Left lung (tissue), 10 donors: Measurements from ENCODE around the gene GALNT16. TPM values are rescaled to one million over a fixed set of nuclear protein-coding genes. Genes with fewer than 3 reads are reported as not detected.

Experiments
- ATAC-seq: fragments of 200-7000 bp; cut with Tn5 transposase; one replicate; pipeline ENCODE4 v1.9.1; 2020; ENCODE audit warnings: moderate library complexity
- DNase-seq, 4 donors: peaks; one replicate each; pipeline ENCODE4 v3.0.0-alpha.2; 2013 to 2020
- H3K27ac ChIP-seq, 2 donors: fragments of 200-600 bp; sonication (generic) in 1 of 2; one replicate each; pipeline versions ENCODE4 v1.5.0 to v1.8.0; 2020 to 2021
- H3K27me3 ChIP-seq, 2 donors: fragments of 200-600 bp; sonication (generic) in 1 of 2; one replicate each; pipeline versions ENCODE4 v1.5.0 to v1.8.0; 2020 to 2021
- H3K36me3 ChIP-seq, 2 donors: fragments of 200-600 bp; sonication (generic) in 1 of 2; one replicate each; pipeline versions ENCODE4 v1.5.0 to v1.8.0; 2020 to 2021
- H3K4me1 ChIP-seq, 2 donors: fragments of 200-600 bp; one replicate each; pipeline ENCODE4 v1.8.0; 2021
- H3K4me3 ChIP-seq, 2 donors: fragments of 200-600 bp; sonication (generic) in 1 of 2; one replicate each; pipeline versions ENCODE4 v1.5.0 to v1.8.0; 2020 to 2021; ENCODE audit warnings: mild to moderate bottlenecking in 1 of 2
- H3K9me3 ChIP-seq, 2 donors: fragments of 200-600 bp; sonication (generic) in 1 of 2; one replicate each; pipeline versions ENCODE4 v1.5.0 to v1.8.0; 2020 to 2021
- intact Hi-C, 2 donors: fragments of 100-400 bp; cut with DNase I; formaldehyde crosslinking; loops; one replicate each; pipeline versions ENCODE4 v1.11.2 to v1.14.2; 2022
- polyA plus RNA-seq, 6 donors: library from polyadenylated mRNA; unstranded; fragments of 120-200 nt; gene quantifications; one replicate each; pipeline ENCODE4 v1.2.1, GENCODE V29; 2013; ENCODE audit not compliant: insufficient read length in 6 of 6
- total RNA-seq, 2 donors: library from RNA; stranded (reverse); fragmentation: NEBNext Ultra II Directional; extraction: Animal tissue kit (Norgen Biotek cat#: 25700); gene quantifications; one replicate each; pipeline ENCODE4 v1.2.1, GENCODE V29; 2021
- TF ChIP-seq, protein P1 (sequence below), 2 donors: fragments of 200-600 bp; sonication (generic) in 1 of 2; IDR thresholded peaks; one replicate each; pipeline versions ENCODE4 v1.5.0 to v1.8.0; 2021; ENCODE audit warnings: antibody characterized with exemption in 2 of 2
- donor health status: DM: no; HTN: yes; CAD: no.
- donor health status: DM: no; HTN: no; CAD: no.

GALNT16 gene
- total and polyA plus RNA-seq, 8 donors: 2.4 to 5.0 (median 3.7) TPM

GRCh38 chr14:69366761-69367160 is 106.8 kb downstream of the GALNT16 start:
- no peaks in the 10 kb centered on the region for H3K4me1 ChIP-seq
- intact Hi-C loops: no loop called here
- no peaks in the 10 kb centered on the region for H3K27me3 ChIP-seq
- no peaks in the 10 kb centered on the region for H3K9me3 ChIP-seq
- H3K27ac ChIP-seq: no peak overlapping the region
- ATAC-seq: no peak
- TF ChIP-seq, protein P1, sequence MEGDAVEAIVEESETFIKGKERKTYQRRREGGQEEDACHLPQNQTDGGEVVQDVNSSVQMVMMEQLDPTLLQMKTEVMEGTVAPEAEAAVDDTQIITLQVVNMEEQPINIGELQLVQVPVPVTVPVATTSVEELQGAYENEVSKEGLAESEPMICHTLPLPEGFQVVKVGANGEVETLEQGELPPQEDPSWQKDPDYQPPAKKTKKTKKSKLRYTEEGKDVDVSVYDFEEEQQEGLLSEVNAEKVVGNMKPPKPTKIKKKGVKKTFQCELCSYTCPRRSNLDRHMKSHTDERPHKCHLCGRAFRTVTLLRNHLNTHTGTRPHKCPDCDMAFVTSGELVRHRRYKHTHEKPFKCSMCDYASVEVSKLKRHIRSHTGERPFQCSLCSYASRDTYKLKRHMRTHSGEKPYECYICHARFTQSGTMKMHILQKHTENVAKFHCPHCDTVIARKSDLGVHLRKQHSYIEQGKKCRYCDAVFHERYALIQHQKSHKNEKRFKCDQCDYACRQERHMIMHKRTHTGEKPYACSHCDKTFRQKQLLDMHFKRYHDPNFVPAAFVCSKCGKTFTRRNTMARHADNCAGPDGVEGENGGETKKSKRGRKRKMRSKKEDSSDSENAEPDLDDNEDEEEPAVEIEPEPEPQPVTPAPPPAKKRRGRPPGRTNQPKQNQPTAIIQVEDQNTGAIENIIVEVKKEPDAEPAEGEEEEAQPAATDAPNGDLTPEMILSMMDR (IDR thresholded peaks at IDR 0.05): no peak
- no peak for DNase-seq
- no peak overlapping the region for H3K4me3 ChIP-seq
- H3K36me3 ChIP-seq: no peaks in the 10 kb centered on the region

GRCh38 chr14:69368381-69368780 is 108.4 kb downstream of the GALNT16 start:
- Histone ChIP-seq H3K27ac (no peak overlapping the region), H3K4me3 (no peak overlapping the region), H3K27me3 (no peaks in the 10 kb centered on the region), H3K36me3 (peaks cover 0 to 3% of the 10 kb centered on the region in 2 donors), H3K4me1 (no peaks in the 10 kb centered on the region), H3K9me3 (no peaks in the 10 kb centered on the region)
- DNase-seq (no peak), ATAC-seq (no peak)
- intact Hi-C loops: no loop called here
- TF ChIP-seq, protein P1 (IDR thresholded peaks at IDR 0.05): no peak

GRCh38 chr14:69370061-69370460 is 110.1 kb downstream of the GALNT16 start:
- Histone ChIP-seq H3K27ac (no peak overlapping the region), H3K27me3 (no peaks in the 10 kb centered on the region), H3K36me3 (peaks cover 0 to 5% of the 10 kb centered on the region in 2 donors), H3K9me3 (no peaks in the 10 kb centered on the region), H3K4me3 (no peak overlapping the region), H3K4me1 (no peaks in the 10 kb centered on the region)
- no peak for DNase-seq
- intact Hi-C loops: no loop called here
- TF ChIP-seq, protein P1 (IDR thresholded peaks at IDR 0.05): no peak
- no peak for ATAC-seq

GRCh38 chr14:69372146-69372545 is 112.2 kb downstream of the GALNT16 start:
- ATAC-seq (no peak), DNase-seq (no peak)
- no peak overlapping the region for H3K27ac ChIP-seq
- no peak overlapping the region for H3K4me3 ChIP-seq
- peaks cover 0 to 4% of the 10 kb centered on the region in 2 donors for H3K9me3 ChIP-seq
- H3K36me3 ChIP-seq: peaks cover 0 to 26% of the 10 kb centered on the region in 2 donors
- no peaks in the 10 kb centered on the region for H3K4me1 ChIP-seq
- no peaks in the 10 kb centered on the region for H3K27me3 ChIP-seq
- intact Hi-C loops: no loop called here
- TF ChIP-seq, protein P1 (IDR thresholded peaks at IDR 0.05): no peak

DNA sequence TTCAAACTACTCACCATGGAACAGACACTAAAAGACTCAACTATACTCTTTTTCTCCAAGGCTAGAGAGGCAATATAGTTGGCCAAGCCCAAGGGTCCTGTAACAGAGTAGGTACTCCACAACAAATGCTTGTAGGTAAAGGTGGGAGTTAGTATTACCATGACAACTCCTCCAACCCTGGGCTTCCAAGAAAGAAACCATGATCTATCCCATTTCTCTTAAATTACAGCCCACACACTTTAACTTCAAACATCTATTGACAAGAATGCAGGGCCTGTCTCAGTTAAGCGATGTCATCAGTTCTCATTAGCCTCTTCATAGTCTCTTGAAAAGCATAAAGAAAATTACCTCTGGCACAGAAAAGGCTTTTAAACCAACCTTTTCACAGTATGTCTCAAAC is 113.1 kb downstream of the GALNT16 start:
- Histone ChIP-seq H3K4me1 (peaks cover 0 to 3% of the 10 kb centered on the region in 2 donors), H3K4me3 (no peak overlapping the region), H3K9me3 (peaks cover 0 to 4% of the 10 kb centered on the region in 2 donors), H3K27me3 (no peaks in the 10 kb centered on the region), H3K36me3 (peaks cover 0 to 30% of the 10 kb centered on the region in 2 donors), H3K27ac (no peak overlapping the region)
- TF ChIP-seq, protein P1 (IDR thresholded peaks at IDR 0.05): no peak
- intact Hi-C loops: no loop called here
- ATAC-seq (no peak), DNase-seq (no peak)
